Measurements from ENCODE around the gene IGLL1. TPM values are rescaled to one million over a fixed set of nuclear protein-coding genes. Genes with fewer than 3 reads are reported as not detected.
"Not testable (repeated sequence)": the region's sequence is repeated elsewhere in the genome, so short reads cannot be mapped to it uniquely, and the experiment has no call there.

The IGLL1 gene
- total and polyA plus RNA-seq, 12 donors, result 0.17 to 0.48 TPM; not detected in 10

GRCh38 chr22:23576681-23577080 is 3.4 kb downstream of the IGLL1 start:
- WGBS, 4 donors, result 70 to 80% (median 71%) methylated on average over 5 of the region's 5 CpGs
- H3K36me3 ChIP-seq (replicated peaks in 1 of 2), result no peaks in the 10 kb centered on the region
- H3K4me1 ChIP-seq (replicated peaks in 1 of 2), result no peaks in the 10 kb centered on the region
- TF ChIP-seq, protein P1, sequence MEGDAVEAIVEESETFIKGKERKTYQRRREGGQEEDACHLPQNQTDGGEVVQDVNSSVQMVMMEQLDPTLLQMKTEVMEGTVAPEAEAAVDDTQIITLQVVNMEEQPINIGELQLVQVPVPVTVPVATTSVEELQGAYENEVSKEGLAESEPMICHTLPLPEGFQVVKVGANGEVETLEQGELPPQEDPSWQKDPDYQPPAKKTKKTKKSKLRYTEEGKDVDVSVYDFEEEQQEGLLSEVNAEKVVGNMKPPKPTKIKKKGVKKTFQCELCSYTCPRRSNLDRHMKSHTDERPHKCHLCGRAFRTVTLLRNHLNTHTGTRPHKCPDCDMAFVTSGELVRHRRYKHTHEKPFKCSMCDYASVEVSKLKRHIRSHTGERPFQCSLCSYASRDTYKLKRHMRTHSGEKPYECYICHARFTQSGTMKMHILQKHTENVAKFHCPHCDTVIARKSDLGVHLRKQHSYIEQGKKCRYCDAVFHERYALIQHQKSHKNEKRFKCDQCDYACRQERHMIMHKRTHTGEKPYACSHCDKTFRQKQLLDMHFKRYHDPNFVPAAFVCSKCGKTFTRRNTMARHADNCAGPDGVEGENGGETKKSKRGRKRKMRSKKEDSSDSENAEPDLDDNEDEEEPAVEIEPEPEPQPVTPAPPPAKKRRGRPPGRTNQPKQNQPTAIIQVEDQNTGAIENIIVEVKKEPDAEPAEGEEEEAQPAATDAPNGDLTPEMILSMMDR (IDR thresholded peaks at IDR 0.05), result no peak
- no peak for TF ChIP-seq POLR2A (IDR thresholded peaks at IDR 0.05)
- no peaks in the 10 kb centered on the region for H3K9me3 ChIP-seq (replicated peaks in 1 of 3)
- no peak overlapping the region for H3K27ac ChIP-seq
- intact Hi-C loops (cut with DNase I), result no loop called here
- H3K4me3 ChIP-seq, result no peak overlapping the region
- DNase-seq, result no peak
- H3K27me3 ChIP-seq, result no peaks in the 10 kb centered on the region

DNA sequence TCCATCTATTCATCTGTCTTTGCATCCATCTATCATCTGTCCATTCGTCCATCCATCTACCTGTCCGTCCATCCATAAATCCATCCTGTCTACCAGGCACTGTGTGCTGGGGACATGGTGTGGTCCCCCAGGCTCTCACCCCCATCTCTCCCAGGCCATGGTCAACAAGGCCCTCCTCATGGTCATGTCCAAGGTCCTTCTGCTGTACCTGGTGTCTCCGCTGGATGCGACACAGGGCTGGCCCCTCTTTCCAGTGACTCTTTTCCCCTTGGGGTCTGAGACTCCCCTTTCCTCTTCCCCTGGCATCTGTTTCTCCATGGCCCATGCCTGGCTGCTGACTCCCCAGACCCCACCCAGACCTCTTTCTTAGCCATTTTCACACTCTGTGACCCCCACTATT is 4.5 kb downstream of the IGLL1 start:
- intact Hi-C loops (cut with DNase I), result no loop called here
- H3K27me3 ChIP-seq, result no peaks in the 10 kb centered on the region
- no peak overlapping the region for H3K27ac ChIP-seq
- 85 to 95% (median 90%) methylated on average over 4 of the region's 4 CpGs for WGBS, 4 donors
- H3K9me3 ChIP-seq (replicated peaks in 1 of 3), result no peaks in the 10 kb centered on the region
- H3K36me3 ChIP-seq (replicated peaks in 1 of 2), result no peaks in the 10 kb centered on the region
- no peak for DNase-seq
- no peak overlapping the region for H3K4me3 ChIP-seq
- H3K4me1 ChIP-seq (replicated peaks in 1 of 2), result no peaks in the 10 kb centered on the region
- no peak for TF ChIP-seq POLR2A (IDR thresholded peaks at IDR 0.05)
- TF ChIP-seq, protein P1 (IDR thresholded peaks at IDR 0.05), result no peak

DNA sequence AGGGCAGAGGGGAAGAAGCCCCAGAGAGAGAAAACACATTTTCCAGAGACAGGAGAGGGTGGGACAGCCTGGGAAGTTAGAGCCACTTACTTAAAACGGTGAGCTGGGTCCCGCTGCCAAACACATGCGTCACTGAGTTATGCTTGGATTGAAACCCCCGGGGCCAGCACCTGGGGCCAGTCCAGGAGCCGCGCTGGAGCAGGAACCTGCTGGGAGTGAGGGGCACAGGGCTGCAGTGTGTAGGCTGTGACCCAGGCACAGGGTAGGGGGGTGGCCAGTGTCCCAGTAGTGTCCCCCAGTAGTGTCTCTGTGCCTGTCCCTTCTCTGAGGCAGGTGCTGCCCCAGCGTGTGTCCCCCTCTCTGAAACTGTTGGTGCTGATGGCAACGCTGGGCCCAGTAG is 5.2 kb downstream of the IGLL1 start:
- Histone ChIP-seq H3K36me3 (replicated peaks in 1 of 2) (no peaks in the 10 kb centered on the region), H3K4me3 (no peak overlapping the region), H3K27me3 (no peaks in the 10 kb centered on the region), H3K9me3 (replicated peaks in 1 of 3) (no peaks in the 10 kb centered on the region), H3K27ac (no peak overlapping the region), H3K4me1 (replicated peaks in 1 of 2) (no peaks in the 10 kb centered on the region)
- intact Hi-C loops (cut with DNase I), result no loop called here
- WGBS, 4 donors, result 74 to 89% (median 79%) methylated on average over 4 to 8 of the region's 8 CpGs
- no peak for DNase-seq
- TF ChIP-seq, protein P1 (IDR thresholded peaks at IDR 0.05), result no peak
- no peak for TF ChIP-seq POLR2A (IDR thresholded peaks at IDR 0.05)

DNA sequence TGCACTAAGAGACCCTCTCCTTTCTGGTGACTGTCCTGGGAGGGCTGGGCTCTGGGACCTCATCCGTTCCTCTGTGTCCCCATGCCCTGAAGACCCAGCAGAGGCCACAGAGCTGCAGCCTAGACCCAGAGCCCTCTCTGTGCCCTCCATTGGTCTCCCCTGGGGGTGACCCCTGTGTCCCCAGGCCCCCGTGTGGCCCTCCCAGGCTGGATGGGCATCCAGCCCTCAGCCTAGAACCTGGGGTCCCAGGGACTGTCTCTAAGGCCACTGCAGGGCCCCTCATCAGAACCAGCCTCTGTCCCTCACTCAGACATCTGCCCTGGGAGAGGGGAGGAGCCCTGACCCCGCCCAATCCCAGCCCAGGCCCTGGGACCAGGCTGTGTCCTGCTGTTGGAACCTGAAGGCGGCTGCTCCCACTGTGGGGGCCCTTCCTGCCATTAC is 5.7 kb downstream of the IGLL1 start:
- 79 to 90% (median 83%) methylated on average over 2 to 4 of the region's 4 CpGs; no CpG with 5 or more reads in 1 of the 4 donors for WGBS, 4 donors
- no peaks in the 10 kb centered on the region for H3K27me3 ChIP-seq
- no peaks in the 10 kb centered on the region for H3K4me1 ChIP-seq (replicated peaks in 1 of 2)
- no peaks in the 10 kb centered on the region for H3K9me3 ChIP-seq (replicated peaks in 1 of 3)
- intact Hi-C loops (cut with DNase I), result no loop called here
- TF ChIP-seq, protein P1 (IDR thresholded peaks at IDR 0.05), result no peak
- TF ChIP-seq POLR2A (IDR thresholded peaks at IDR 0.05), result no peak
- no peak overlapping the region for H3K4me3 ChIP-seq
- H3K36me3 ChIP-seq (replicated peaks in 1 of 2), result no peaks in the 10 kb centered on the region
- no peak for DNase-seq
- no peak overlapping the region for H3K27ac ChIP-seq

GRCh38 chr22:23573701-23574235 is 6.3 kb downstream of the IGLL1 start:
- H3K27ac ChIP-seq; H3K4me3 ChIP-seq; DNase-seq; H3K27me3 ChIP-seq; H3K9me3 ChIP-seq (replicated peaks in 1 of 3); H3K4me1 ChIP-seq (replicated peaks in 1 of 2); intact Hi-C loops (cut with DNase I); H3K36me3 ChIP-seq (replicated peaks in 1 of 2): not testable (repeated sequence)
- 72 to 100% (median 79%) methylated on average over 1 to 8 of the region's 8 CpGs; no CpG with 5 or more reads in 1 of the 4 donors for WGBS, 4 donors

DNA sequence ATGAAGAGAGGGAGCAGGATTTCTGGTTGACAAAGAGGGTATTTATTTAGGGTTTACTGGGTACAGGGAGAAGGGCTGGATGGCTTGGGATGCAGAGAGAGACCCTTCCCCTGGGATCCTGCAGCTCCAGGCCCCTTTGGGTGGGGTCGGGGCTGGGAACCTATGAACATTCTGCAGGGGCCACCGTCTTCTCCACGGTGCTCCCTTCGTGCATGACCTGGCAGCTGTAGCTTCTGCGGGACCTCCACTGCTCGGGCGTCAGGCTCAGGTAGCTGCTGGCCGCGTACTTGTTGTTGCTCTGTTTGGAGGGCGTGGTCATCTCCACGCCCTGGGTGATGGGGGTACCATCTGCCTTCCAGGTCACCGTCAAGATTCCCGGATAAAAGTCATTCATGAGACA is 7.0 kb downstream of the IGLL1 start:
- 72 to 88% (median 80%) methylated on average over 4 to 13 of the region's 13 CpGs for WGBS, 4 donors
- H3K9me3 ChIP-seq (replicated peaks in 1 of 3); DNase-seq; intact Hi-C loops (cut with DNase I); H3K4me1 ChIP-seq (replicated peaks in 1 of 2); H3K27ac ChIP-seq; H3K36me3 ChIP-seq (replicated peaks in 1 of 2); H3K27me3 ChIP-seq; H3K4me3 ChIP-seq: not testable (repeated sequence)

Measured in adrenal gland (tissue), 12 donors.